Measurements from ENCODE around the gene AVL9. TPM values are rescaled to one million over a fixed set of nuclear protein-coding genes. Genes with fewer than 3 reads are reported as not detected.

AVL9 gene
- total RNA-seq, 4 donors from 2014 or later, result 33.6 to 45.1 (median 42.3) TPM

DNA sequence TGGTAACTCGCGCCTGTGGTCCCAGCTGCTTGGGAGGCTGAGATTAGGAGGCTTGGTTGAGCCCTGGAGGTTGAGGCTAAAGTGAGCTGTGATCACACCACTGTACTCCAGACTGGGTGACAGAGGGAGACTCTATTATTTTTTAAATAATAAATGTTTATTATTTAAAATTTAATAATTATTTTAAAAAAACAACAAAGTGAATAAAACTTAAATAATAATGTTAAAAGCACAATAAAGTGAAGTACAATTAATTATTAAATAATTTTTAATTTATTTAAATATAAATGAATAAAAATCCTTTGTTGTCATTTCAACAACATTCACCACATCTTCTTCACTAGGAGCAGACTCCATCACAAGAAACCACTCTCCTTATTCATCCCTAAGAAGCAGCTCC lies 64.8 kb downstream of the AVL9 start:
- 96 to 98% methylated on average over 2 of the region's 2 CpGs for WGBS, 2 donors

GRCh38 chr7:32561613-32562012 lies 66.3 kb downstream of the AVL9 start:
- WGBS, 2 donors, result 94 to 98% methylated on average over 2 of the region's 2 CpGs
- intact Hi-C loops (cut with DNase I), result no loop called here
- H3K36me3 ChIP-seq, result peaks cover 10 to 16% of the 10 kb centered on the region in 2 donors

More for the DNA sequence above, 64.8 kb downstream of the AVL9 start:
- no peaks in the 10 kb centered on the region for H3K9me3 ChIP-seq
- no peak overlapping the region for H3K4me3 ChIP-seq (replicated peaks in 1 of 3)
- no peaks in the 10 kb centered on the region for H3K27me3 ChIP-seq
- intact Hi-C loops (cut with DNase I), result no loop called here
- peaks cover 11 to 21% of the 10 kb centered on the region in 2 donors for H3K36me3 ChIP-seq
- no peak overlapping the region for H3K27ac ChIP-seq
- TF ChIP-seq CTCF (IDR thresholded peaks at IDR 0.05) (no peak), POLR2A (IDR thresholded peaks at IDR 0.05) (no peak)
- no peaks in the 10 kb centered on the region for H3K4me1 ChIP-seq
- DNase-seq, result no peak

DNA sequence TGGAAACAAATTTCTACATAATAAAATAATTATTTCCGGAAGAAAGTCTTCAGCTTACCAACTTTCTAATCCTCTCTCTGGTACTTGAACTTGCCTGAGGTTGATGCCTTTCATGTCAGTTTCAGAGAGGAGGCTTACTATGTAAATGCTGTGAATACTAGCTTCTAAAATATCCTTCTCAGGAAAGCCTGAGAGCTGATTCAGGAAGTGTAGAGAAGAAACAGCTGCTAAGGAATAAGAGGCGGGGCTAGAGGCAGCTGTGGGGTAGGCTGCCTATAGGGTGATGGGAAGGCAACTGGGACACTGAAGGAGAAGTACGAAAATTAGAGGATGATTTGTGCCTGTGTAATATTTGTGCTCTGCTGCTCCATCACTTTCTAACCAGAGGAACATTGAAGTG lies 69.3 kb downstream of the AVL9 start:
- no peaks in the 10 kb centered on the region for H3K9me3 ChIP-seq
- no peaks in the 10 kb centered on the region for H3K4me1 ChIP-seq
- H3K4me3 ChIP-seq (replicated peaks in 1 of 3), result no peak overlapping the region
- H3K27me3 ChIP-seq, result no peaks in the 10 kb centered on the region
- H3K27ac ChIP-seq, result no peak overlapping the region
- no peak for DNase-seq
- H3K36me3 ChIP-seq, result peaks cover 3 to 4% of the 10 kb centered on the region in 2 donors
- no peak for TF ChIP-seq CTCF (IDR thresholded peaks at IDR 0.05)
- TF ChIP-seq POLR2A (IDR thresholded peaks at IDR 0.05), result no peak
- WGBS, 2 donors, result 75 to 84% methylated on average over 2 of the region's 3 CpGs
- intact Hi-C loops (cut with DNase I), result no loop called here

More at GRCh38 chr7:32561613-32562012, 66.3 kb downstream of the AVL9 start:
- Histone ChIP-seq H3K4me3 (replicated peaks in 1 of 3) (no peak overlapping the region), H3K9me3 (no peaks in the 10 kb centered on the region), H3K27ac (no peak overlapping the region), H3K4me1 (no peaks in the 10 kb centered on the region), H3K27me3 (no peaks in the 10 kb centered on the region)
- no peak for TF ChIP-seq POLR2A (IDR thresholded peaks at IDR 0.05)
- no peak for TF ChIP-seq CTCF (IDR thresholded peaks at IDR 0.05)
- DNase-seq, result no peak

DNA sequence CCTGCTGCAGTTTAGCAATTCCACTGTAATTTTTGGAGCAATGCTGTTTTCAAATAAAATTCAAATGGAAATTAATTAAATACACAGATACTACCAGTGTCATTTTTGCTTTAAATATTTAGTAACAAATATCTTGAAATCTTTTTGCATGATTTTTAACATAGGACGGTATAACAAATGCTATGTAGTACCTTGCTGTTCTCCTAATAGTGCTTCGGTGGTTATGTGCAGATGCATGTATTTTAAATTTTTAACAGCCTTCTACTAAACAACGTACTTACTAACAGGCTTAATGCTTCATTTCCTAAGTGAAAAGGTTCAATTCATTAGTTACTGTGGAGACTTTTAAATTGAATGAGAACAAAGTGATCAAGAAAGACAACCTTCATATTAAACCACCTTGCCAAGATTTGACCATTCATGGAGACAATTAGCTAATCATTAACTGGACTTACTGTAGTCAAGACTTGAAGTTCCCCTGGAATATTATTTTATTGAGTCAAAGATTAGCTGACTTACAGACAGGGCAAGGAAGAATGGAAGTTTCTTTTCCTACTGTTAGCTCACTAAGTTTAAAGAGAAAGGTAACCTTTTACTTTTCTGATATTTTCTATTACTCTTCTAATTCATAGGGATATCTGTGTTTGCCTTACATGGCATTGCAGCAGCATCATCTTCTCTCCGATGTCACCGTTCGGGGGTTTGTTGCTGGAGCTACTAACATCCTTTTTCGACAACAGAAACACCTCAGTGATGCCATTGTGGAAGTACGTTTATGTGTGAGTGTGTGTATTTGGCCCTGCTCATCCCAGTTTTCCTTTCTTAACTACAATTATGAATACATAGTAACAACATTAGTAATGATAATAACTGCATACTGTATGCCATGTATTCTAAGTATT lies 74.3 kb downstream of the AVL9 start:
- no peak for DNase-seq
- no peak overlapping the region for H3K4me3 ChIP-seq (replicated peaks in 1 of 3)
- no peak overlapping the region for H3K27ac ChIP-seq
- no peaks in the 10 kb centered on the region for H3K27me3 ChIP-seq
- no peaks in the 10 kb centered on the region for H3K9me3 ChIP-seq
- intact Hi-C loops (cut with DNase I), result no loop called here
- H3K4me1 ChIP-seq, result no peaks in the 10 kb centered on the region
- peaks cover 6 to 16% of the 10 kb centered on the region in 2 donors for H3K36me3 ChIP-seq
- WGBS, 2 donors, result 96% methylated on average over 8 of the region's 8 CpGs
- no peak for TF ChIP-seq POLR2A (IDR thresholded peaks at IDR 0.05)
- TF ChIP-seq CTCF (IDR thresholded peaks at IDR 0.05), result no peak

DNA sequence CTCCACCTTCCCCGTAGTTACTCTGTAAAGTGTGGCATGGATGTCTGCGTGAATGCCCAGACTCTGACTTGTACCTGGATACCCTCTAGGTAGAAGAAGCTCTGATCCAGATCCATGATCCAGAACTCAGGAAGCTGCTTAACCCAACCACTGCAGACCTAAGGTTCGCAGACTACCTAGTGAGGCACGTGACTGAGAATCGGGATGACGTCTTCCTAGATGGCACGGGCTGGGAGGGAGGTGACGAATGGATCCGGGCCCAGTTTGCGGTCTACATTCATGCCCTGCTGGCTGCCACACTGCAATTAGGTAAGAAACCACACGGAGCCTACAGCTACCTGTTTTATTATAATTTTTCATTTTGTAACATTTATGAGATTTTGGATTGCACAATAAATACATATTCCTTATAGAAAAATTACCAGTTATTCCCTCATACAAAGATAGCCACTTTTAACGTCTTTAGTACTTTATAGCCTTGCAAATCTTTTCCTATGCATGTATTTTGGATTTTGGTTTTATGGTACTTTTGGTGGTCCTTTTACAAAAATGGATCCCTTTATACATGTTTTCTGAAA lies 77.9 kb downstream of the AVL9 start:
- H3K36me3 ChIP-seq, result peaks cover 12 to 44% of the 10 kb centered on the region in 2 donors
- no peak for TF ChIP-seq CTCF (IDR thresholded peaks at IDR 0.05)
- TF ChIP-seq POLR2A (IDR thresholded peaks at IDR 0.05), result no peak

More for the DNA sequence above, 77.9 kb downstream of the AVL9 start:
- Histone ChIP-seq H3K4me3 (replicated peaks in 1 of 3) (no peak overlapping the region), H3K4me1 (no peaks in the 10 kb centered on the region), H3K27me3 (no peaks in the 10 kb centered on the region), H3K27ac (no peak overlapping the region), H3K9me3 (no peaks in the 10 kb centered on the region)
- no peak for DNase-seq
- 95 to 96% methylated on average over 12 of the region's 12 CpGs for WGBS, 2 donors
- intact Hi-C loops (cut with DNase I), result no loop called here
